Pulmonary artery endothelial cell (primary cell): ENCODE results near the gene GLCE. TPM values are rescaled to one million over a fixed set of nuclear protein-coding genes. Genes with fewer than 3 reads are reported as not detected.

Source experiments
- DNase-seq: peaks from one replicate; pipeline ENCODE4 v3.0.0-alpha.2; 2011; ENCODE audit warnings: low read depth, low spot score
- total RNA-seq: library from RNA; depleted of rRNA; stranded (reverse); fragments of >200 nt; gene quantifications from 2 replicates; pipeline ENCODE4 v1.2.3, GENCODE V29; 2014

The GLCE gene
- total RNA-seq, 1 donor from 2014 or later, result 193 TPM

DNA sequence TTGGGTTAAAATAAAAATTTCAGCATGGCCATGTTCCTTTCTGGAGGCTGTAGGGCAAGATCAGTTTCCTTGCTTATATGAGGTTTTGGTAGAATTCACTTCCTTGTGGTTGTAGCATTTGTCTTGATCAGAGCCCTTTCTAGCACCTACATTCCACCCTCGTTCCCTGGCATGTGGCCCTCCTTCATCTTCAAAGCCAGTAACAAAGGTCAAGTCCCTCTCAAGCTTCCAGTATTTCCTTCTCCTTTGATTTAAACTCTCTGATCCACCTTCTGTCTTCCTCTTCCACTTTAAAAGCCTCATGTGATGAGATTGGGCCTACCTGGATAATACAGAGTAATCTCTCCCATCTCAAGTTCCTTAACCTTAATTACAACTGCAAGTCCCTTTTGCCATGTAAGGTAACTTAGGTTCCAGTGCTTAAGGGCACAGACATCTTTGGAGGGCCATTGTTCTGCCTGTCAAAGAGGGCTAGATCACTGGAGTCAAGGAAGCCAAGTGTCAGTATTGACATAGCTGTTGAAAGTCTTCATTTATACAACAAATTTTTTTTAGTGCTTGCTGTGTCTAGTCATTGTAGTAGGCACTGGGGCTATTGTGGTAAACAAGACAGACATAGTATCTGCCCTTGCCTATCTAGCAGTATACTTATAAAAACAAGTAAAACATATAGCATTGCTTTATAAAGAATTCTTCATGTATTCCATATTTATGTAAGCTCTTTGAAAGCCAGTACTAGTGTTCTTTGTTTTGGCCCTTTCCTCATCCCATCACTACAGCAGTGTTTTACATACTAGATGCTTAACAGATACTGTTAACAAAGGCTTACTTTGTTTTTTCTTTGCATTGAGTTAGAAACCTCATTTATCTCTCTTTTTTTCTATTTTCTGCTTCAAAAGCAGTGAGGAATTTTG lies 40.7 kb downstream of the GLCE start:
- DNase-seq, result no peak

GRCh38 chr15:69206079-69206478 lies 45.6 kb downstream of the GLCE start:
- DNase-seq, result no peak

DNA sequence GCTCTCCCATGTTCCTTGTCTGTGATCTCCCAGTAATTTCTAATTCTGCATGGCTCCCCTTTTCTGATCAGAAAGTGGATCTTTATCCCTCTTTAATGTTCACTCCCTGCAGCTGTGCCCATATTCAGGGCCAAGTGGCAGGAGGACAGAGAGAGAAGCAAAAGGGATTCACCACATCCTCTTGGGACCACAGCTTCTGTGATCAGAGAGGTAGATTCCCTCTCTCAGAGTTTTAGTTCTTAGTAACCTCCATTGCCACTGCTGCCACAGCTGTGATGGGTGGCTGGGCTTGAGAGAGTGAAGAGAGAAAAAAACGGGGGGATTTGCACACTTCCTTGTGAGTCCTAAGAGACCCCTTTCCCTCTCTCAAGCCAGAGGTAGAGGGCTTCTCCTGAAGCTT lies 49.2 kb downstream of the GLCE start:
- DNase-seq, result no peak

- no peak for DNase-seq
Observed at GRCh38 chr15:69210574-69210973, 50.1 kb downstream of the GLCE start.

- no peak for DNase-seq
Observed at GRCh38 chr15:69213786-69214185, 53.4 kb downstream of the GLCE start.

- no peak for DNase-seq
Observed at GRCh38 chr15:69215314-69216035, 55.0 kb downstream of the GLCE start.

DNA sequence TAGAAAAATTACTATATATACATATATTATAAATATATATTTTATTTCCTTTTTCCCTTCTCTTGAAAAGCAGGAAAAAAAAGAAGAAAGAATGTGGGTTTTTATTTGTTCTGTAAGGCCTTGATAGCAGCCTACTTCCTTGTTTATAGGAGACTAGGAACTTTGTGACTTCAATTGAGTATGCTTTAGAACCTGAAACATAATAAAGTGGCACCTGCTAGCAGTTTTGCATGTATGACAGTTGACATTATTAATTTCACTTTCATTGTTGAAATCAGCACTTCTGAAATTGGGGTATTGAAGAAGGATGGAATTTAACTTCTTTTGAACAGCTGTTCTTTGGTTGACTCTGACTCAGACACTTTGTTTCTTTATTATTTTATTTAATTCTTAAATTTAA lies 56.9 kb downstream of the GLCE start:
- DNase-seq, result no peak

GRCh38 chr15:69219690-69220089 lies 59.3 kb downstream of the GLCE start:
- DNase-seq, result no peak

DNA sequence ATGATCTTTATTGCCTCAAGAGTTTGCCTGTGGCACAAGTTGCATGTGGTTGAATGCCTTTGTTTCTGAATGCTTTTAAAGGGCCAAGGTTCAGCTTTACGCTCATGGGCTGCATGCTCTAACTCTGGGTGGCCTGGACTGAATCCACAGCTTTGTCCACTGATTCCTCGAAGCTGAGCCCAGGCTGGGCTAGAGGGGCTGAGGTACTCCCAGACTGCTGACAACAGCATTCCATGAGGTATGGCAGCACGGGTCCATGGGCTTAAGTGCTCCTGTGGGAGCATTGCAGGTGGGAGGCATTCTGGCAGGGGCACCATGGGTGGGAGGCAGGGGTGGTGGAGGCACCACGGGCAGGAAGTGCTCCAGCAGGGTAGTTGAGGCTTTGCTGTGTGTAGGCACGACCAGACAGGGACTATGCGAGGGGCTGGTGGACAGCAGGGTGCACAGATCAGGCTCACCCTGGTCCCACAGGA lies 61.6 kb downstream of the GLCE start:
- DNase-seq, result no peak

GRCh38 chr15:69223083-69223813 lies 62.8 kb downstream of the GLCE start:
- DNase-seq, result no peak

- no peak for DNase-seq
Observed at GRCh38 chr15:69224383-69224782, 63.9 kb downstream of the GLCE start.

DNA sequence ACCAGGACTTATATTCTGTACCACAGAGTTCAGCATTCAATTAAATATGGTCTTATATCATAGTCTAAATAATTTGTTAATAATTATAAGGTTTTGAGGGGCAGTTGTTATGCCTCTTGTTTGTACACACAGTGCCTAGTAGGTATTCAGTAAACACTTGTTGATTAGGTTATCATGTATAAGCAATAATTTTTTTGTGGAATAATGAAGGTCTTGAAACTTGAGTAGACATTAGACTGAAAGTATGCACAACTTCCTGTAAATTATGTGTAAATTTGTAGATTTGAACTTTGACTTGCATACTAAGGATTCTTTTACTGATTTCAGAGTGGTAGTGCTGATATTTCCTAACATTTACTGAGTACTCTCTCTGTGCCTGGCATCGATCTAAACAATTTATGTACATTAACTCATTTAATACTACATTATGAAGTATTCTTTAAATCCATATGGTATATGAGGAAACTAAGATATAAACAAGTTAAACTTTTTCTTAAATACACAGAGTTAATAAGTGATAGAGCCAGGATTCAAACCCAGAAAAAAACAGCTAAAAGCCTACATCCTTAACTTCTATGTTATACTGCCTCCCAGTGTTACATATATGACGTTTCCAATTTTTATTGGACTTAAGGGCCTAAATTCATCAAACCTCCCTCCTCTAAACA lies 65.1 kb downstream of the GLCE start:
- DNase-seq, result peak; percentile 2

DNA sequence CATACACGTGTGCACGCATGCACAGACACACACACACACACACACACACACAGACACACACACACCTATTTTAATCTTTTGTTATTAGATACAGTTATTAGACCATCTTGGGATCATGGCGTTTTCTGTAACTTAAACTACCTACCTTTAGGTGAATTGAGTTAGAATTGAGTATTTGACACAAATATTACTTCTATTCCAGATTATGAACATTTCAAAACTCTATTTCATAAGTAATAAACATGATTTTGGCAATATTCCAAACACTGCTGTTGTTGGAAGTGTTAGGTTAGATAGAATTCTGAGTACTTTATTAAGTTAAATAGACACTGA lies 65.6 kb downstream of the GLCE start:
- no peak for DNase-seq

- DNase-seq, result no peak
Observed at GRCh38 chr15:69232144-69232543, 71.7 kb downstream of the GLCE start.

DNA sequence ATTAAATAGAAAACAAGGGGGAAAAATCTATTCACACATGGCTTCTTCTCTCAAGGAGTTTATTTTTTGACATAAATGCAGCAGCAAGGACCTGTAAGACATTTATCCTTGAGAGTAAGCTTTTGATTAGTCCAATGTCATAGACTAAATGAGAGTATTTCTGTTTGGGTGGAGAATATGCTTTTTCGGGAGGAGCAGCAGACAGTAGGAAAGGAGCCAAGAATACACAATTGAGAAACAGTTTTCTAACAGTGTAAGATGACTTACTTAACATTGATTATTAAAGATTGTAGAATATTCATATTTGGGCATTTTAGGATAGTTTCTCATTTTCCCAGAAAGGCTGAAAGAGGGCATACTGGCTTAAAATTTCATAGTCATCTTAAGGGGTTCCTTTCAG lies 72.3 kb downstream of the GLCE start:
- DNase-seq, result no peak

- no peak for DNase-seq
Observed at GRCh38 chr15:69234676-69235075, 74.2 kb downstream of the GLCE start.

- no peak for DNase-seq
Observed at GRCh38 chr15:69236505-69236904, 76.1 kb downstream of the GLCE start.

DNA sequence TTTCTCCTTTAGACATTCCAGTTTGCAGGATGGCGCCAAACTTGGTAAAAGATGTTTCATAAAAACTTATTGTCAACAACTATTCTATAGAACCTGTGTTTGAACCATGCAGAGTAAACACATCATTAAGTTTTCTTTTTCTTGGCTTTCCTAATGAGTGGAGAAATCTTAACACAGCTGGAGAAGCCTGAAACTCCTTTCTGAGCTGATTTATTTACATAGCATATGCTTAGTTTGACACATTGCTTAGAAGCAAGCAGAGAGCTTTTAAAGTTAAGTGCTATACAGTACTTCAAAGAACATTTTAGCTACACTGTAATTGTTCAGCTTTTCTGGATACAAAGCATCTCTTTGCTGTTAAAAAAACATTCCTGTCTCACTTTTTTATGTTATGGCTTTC lies 77.3 kb downstream of the GLCE start:
- no peak for DNase-seq

- DNase-seq, result no peak
Observed at GRCh38 chr15:69244798-69245197, 84.4 kb downstream of the GLCE start.

DNA sequence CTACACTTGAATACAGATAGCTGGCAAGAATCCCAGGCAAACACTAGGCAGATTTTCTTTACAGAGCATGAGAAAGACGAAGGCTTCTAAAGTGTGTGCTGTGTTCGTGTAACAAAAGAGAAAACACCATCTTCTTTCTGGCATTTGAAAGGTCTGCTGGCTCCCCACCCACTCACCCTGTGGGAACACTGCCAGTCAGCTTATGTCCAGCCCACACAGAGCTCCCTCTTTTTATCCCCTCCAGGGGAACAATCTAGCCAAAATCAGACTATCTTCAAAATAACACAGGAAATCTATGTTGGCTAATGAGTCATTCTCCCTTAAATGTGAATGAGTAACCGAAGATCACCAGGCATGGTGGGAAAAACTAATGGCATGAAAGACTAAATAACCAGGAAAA lies 92.7 kb downstream of the GLCE start:
- DNase-seq, result peak; percentile 58

- DNase-seq, result peak; percentile 10
Observed at GRCh38 chr15:69265347-69265955, 105.0 kb downstream of the GLCE start.
